GM11168 (cell line): ENCODE measurements around the gene MIF.
"Not testable (repeated sequence)": the region's sequence is repeated elsewhere in the genome, so short reads cannot be mapped to it uniquely, and the experiment has no call there.

Experiments used
- in situ Hi-C: fragments of 300-500 bp; cut with MboI; formaldehyde crosslinking; loops from one replicate; pipeline ENCODE4 v1.12.0; 2022; ENCODE audit warnings: low sequenced_read_pairs; ENCODE audit not compliant: unreplicated experiment

Gene MIF

GRCh38 chr22:23899042-23899745 is 5.0 kb downstream of the MIF start:
- in situ Hi-C loops: no loop called here

- in situ Hi-C loops: not testable (repeated sequence)
These were observed 6.0 kb downstream of the MIF start for GRCh38 chr22:23900227-23900626.

- in situ Hi-C loops: no loop called here
These were observed 7.4 kb downstream of the MIF start for GRCh38 chr22:23901600-23901999.

GRCh38 chr22:23903328-23903971 is 9.3 kb downstream of the MIF start:
- in situ Hi-C loops: no loop called here

GRCh38 chr22:23904573-23905254 is 10.5 kb downstream of the MIF start:
- in situ Hi-C loops: no loop called here

GRCh38 chr22:23906641-23907040 is 12.5 kb downstream of the MIF start:
- in situ Hi-C loops: no loop called here

GRCh38 chr22:23907423-23907822 is 13.2 kb downstream of the MIF start:
- in situ Hi-C loops: not testable (repeated sequence)

- in situ Hi-C loops: no loop called here
These were observed 14.5 kb downstream of the MIF start for GRCh38 chr22:23908587-23909205.

GRCh38 chr22:23909296-23909898 is 15.2 kb downstream of the MIF start:
- in situ Hi-C loops: no loop called here

GRCh38 chr22:23910496-23911190 is 16.5 kb downstream of the MIF start:
- in situ Hi-C loops: loop anchor here (10.0 kb wide), 1 partner anchor 54 kb away; the partner anchor contains the start of genes DDTL and GSTT2B

GRCh38 chr22:23911318-23911980 is 17.3 kb downstream of the MIF start:
- in situ Hi-C loops: loop anchor here (10.0 kb wide), 1 partner anchor 53 kb away; the partner anchor contains the start of genes DDTL and GSTT2B

- in situ Hi-C loops: loop anchor here (10.0 kb wide), 1 partner anchor 52 kb away; the partner anchor contains the start of genes DDTL and GSTT2B
These were observed 18.2 kb downstream of the MIF start for GRCh38 chr22:23912293-23912903.

GRCh38 chr22:23913306-23913660 is 19.1 kb downstream of the MIF start:
- in situ Hi-C loops: loop anchor here (10.0 kb wide), 1 partner anchor 52 kb away; the partner anchor contains the start of genes DDTL and GSTT2B

GRCh38 chr22:23913661-23914353 is 19.6 kb downstream of the MIF start:
- in situ Hi-C loops: loop anchor here (10.0 kb wide), 1 partner anchor 51 kb away; the partner anchor contains the start of genes DDTL and GSTT2B

GRCh38 chr22:23915290-23915689 is 21.1 kb downstream of the MIF start:
- in situ Hi-C loops: loop anchor here (10.0 kb wide), 1 partner anchor 50 kb away; the partner anchor contains the start of genes DDTL and GSTT2B

GRCh38 chr22:23920267-23920611 is 26.1 kb downstream of the MIF start:
- in situ Hi-C loops: not testable (repeated sequence)

GRCh38 chr22:23921586-23922201 is 27.5 kb downstream of the MIF start:
- in situ Hi-C loops: not testable (repeated sequence)

- in situ Hi-C loops: no loop called here
These were observed 28.7 kb downstream of the MIF start for GRCh38 chr22:23922921-23923320.
